Measurements from ENCODE around the gene MPEG1.

Gene MPEG1

GRCh38 chr11:59218319-59218718 lies 5.6 kb upstream of the MPEG1 start:
- no peak for FAIRE-seq

- no peak for FAIRE-seq
These were observed 4.2 kb upstream of the MPEG1 start for GRCh38 chr11:59216641-59217564.

DNA sequence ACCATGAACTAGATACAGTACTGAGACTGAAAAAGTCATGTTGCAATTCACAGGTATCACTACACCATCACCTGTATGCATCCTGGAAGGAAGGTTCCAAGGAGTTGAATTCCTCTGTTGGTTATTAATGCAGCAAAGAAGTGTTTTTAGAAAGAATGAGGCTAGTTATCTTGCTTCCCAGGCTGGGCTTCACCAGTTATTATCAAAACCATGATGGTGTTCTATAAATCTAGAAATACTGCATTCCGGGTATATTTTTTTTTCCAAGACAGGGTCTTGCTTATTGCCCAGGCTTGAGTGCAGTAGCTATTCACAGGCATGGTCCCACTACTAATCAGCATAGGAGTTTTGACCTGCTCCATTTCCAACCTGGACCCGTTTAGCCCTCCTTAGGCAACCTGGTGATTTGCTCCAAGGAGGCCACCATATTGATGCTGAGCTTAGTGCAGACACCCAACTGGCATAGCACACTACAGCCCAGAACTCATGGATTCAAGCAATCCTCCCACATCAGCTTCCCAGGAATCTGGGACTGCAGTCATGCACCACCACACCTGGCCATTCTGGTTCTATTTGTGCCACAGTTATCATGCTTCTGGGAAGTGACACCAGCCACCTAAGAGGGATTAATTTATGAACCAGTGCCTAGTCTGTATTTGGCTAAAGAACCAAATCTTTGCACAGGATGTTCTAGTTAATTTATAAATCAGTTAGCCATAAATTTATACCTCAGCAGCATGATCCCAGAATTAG lies 1.6 kb upstream of the MPEG1 start:
- FAIRE-seq, result no peak

DNA sequence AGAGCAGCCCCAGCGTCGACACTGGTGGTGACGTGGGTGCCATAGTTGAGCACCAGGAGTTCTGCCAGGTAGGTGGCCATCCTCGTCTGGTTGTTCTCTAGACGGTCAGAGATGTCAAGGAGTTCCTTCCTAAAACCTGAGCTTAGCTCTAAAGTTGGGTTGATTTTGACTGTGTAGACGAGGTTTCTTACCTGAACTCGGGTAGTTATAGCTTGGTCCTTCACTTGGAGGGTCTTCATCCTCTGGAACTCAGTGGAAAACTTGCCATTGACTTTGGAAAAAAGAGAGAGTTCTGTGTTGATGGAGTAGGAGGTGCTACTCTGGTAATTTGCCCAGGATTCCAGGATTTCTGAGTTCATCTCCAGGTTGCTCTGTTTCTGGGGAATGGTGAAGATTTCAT lies 505 bp downstream of the MPEG1 start:
- FAIRE-seq, result no peak

DNA sequence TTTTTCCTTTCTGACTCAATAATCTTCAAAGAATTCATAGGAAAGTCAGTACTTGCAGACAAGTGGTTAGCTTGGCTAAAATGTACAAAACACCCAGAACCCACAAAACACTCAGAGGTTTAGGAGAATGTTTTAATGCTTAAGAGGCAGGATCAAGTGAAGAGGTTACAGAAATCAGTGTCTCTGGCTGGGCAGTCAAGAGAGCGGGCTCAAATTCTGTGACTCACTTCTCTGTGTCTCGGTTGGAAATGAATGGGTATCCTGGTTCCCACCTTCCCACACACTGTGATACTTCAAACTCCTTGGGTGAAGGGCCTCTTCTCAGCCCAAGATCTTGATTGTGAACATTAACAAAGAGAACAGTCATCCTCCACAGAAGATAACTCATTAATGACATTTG lies 3.8 kb downstream of the MPEG1 start:
- FAIRE-seq, result no peak

DNA sequence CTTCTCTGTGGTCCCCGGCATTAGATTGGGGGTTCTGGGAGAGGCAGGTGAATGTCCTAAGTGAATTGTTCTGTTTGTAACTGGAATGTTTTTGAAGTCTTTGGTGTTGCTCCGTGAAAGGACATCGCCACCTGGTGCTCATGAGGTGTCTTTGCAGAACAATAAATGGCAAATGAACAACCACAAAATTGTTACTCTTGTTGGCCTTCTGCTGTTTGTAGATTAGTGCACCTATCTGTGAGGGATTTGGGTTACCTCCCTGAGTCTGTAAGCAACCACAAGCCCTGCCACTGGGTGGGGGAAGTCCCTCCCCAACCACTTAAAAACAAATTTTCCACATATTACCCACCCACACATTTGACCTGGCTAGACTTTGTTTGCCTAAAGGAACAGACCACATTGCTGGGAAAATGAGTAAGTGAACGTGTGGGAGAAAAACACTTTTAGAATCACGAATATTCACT lies 4.7 kb downstream of the MPEG1 start:
- FAIRE-seq, result peak; percentile 58

GRCh38 chr11:59206635-59207034 lies 6.1 kb downstream of the MPEG1 start:
- FAIRE-seq, result no peak

DNA sequence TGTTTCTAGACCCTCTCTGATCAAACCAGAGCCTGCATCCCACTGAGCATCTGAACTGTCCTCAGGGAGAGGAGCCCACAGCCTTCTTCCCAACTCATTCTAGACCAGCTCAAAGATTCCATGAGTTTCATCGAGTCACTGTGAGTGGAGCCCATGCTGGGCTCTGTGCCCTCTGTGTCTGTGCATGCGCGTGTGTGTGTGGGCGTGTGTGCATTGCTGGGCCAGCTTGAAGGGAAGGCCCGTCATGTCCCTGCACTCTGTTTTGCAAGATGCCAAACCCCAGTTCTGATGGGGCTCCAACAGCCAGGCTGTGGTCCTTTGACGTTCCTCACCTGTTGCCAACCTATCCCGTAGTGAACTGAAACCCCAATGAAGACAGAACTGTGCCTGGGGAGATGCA lies 7.1 kb downstream of the MPEG1 start:
- FAIRE-seq, result no peak

- no peak for FAIRE-seq
These were observed 8.0 kb downstream of the MPEG1 start for GRCh38 chr11:59204746-59205145.

DNA sequence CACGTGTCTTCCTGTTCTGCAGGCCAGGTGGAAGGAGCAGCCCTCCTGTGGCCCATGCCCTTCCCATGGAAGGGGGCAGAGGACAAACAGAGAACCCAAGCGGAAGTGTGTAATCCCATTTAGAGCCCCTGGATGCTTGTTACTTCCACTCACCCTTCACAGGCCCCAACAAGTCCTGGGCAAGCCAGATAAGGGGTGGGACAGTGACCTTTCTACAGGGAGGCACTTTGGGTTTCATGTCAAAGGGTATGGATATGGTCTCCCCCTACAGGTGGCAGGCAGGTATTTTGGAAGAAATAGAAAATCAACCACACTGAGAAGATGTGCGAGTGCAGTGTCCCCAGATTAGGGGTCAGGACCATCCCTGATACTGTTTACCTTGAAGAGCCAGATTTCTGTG lies 11.4 kb downstream of the MPEG1 start:
- FAIRE-seq, result no peak

DNA sequence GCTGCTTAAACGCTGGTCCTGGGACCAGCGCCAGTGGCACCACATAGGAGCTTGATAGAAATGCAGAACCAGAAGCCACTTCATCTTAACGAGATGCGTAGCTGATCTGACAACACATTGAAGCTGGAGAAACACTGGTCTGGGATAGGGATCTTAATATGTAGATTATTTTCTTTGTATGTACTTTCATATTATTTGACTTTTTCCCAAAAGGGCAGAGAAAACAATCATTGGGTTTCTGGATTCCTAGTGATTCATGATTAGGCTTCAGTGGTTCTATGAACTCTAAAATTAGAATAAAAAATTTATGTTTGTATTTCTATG lies 12.3 kb downstream of the MPEG1 start:
- FAIRE-seq, result no peak

DNA sequence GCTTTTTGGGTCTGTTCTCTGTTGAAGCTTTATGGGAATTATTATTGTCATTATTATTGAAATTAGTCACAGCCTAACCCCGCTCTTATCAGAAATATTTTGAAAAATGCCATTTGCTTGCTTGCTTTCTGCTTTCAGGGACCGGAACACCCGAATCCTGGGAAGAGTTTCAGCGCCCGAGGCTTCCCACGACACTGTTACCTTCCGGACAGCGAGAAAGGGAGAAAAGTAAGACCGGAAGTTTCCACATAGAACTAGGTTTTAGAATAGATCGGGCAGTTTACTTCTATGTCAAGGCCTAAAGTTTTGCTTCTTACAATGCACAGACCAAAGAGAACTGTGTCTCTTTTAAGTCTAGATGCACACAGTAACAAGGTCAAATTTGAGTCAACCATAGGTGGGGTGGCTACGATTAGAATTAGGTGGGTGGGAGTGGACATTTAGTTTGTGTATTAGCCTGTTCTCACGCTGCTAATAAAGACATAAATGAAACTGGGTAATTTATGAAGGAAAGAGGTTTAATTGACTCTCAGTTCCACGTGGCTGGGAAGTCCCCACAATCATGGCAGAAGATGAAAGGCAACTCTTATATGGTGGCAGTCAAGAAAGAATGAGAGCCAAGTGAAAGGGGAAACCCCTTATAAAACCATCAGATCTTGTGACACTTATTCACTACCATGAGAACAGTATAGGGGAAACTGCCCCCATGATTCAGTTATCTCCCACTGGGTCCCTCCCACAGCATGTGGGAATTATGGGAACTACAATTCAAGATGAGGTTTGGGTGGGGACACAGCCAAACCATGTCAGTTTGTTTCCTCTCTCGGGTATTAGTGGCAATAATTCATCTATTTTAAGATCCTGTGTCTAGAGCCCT lies 12.9 kb downstream of the MPEG1 start:
- FAIRE-seq, result no peak

- FAIRE-seq, result no peak
These were observed 14.0 kb downstream of the MPEG1 start for GRCh38 chr11:59198726-59199125.

DNA sequence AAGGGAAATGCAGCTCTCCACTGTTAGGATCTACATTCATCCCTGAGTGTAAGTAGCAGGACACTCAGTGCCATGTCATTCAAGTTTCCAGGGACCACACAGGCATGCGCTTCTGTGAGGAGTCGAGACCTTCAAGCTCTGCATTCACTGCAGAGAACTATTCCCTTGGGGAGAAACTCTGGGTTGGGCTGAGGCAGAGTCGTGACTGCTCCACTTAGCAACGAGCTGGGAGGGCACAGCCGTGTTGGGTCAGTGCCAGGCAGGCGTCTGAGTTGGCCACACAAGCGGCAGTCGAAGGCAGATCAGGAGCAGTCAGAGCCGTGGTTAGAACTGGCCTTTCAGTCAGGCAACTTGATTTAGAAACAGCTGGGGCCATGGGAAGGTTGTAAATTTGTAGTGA lies 14.7 kb downstream of the MPEG1 start:
- FAIRE-seq, result no peak

DNA sequence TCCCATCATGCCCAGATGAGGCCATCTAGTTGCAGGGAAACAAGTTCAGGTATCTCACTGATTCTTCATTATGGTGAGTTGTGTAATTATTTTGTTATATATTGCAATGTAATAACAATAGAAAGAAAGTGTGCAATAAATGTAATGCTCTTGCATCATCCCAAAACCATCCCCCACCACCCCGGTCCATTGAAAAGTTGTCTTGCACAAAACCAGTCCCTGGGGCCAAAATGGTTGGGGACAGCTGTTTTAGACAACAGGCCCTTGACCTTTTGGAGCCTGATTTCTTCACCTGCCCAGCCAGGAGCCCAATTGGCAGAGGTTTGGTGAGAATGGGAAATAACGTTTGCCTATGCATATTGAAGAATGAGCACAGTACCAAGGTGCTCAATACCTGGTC lies 15.9 kb downstream of the MPEG1 start:
- FAIRE-seq, result no peak

DNA sequence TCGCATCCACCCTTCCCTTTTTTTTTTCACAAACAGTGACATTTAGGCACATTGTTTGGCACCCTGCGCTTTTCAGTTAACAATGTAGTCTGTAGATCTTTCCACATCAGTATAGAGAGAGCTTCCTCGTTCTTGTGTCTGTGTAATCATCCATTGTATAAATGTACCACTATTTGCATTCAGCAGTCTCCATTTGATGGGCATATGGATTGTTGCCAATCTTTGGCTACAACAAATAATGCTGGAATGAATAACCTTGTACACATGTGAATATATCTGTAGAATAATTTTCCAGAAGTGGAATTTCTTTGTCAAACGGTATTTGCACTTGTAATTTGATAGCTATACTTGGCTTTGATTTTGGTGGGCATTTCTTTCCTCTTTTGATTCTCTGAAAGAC lies 17.1 kb downstream of the MPEG1 start:
- no peak for FAIRE-seq

GRCh38 chr11:59193587-59194130 lies 19.1 kb downstream of the MPEG1 start:
- FAIRE-seq, result no peak

DNA sequence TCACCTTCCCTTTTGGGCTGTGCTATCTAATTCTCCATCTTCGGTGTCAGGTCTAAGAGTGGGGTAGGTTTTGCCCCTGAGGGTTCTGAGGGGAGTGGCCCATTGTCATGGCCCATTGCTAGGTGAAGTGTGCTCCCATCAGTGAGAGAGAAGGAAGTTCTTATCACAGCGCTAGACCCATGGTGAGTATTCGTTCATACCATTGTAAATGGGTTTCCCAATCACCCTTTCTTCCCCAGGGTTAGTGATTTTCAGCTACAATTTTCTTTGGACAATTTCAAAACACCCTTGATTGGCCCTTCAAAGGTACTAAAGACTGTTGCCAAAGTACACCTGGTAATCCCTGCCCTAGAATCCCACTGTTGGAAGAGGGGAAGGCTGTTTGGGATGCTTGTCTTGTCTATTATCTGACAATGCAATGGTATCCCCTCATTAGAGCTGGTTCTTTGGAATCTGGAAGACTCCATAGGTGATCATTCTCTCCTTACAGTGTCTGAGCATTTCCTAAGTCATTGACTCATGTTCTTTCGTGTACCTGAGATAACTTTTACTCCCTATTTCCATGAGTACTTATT lies 20.2 kb downstream of the MPEG1 start:
- FAIRE-seq, result no peak

DNA sequence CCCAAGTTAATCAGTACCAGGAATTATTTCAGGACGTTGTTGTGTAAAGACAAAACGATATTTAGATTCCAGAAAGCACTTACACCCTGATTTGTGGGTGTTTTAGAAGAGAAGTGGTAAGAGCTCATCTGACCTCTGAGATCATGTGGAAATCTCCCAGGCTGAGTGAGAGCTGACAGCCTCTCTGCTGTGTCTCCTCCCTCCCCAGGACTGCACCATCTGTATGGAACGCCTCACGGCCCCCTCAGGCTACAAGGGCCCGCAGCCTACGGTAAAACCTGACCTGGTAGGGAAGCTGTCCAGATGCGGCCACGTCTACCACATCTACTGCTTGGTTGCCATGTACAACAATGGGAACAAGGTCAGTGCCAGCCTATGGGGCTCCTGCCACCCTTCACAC lies 20.8 kb downstream of the MPEG1 start:
- no peak for FAIRE-seq

DNA sequence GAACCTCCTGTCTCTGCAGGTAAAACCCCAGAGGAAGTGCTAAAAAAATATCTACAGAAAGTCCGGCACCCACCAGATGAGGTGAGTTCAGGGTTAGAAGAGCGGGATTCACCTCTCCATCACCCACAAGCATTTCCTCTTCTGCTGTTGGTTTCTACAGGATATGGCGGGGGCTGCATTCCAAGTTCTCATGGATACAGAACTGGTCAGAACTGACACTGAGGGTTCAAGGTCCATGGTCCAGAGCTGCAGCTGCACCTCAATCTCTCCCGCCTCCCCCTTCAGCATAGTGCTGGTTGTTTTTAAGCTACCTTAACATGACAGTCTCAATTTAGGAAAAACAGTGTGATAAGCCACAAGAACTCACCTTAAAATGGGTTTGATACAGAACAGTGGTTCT lies 21.6 kb downstream of the MPEG1 start:
- FAIRE-seq, result no peak

- no peak for FAIRE-seq
These were observed 22.7 kb downstream of the MPEG1 start for GRCh38 chr11:59189986-59190385.

GRCh38 chr11:59188954-59189353 lies 23.8 kb downstream of the MPEG1 start:
- FAIRE-seq, result no peak

- FAIRE-seq, result no peak
These were observed 25.1 kb downstream of the MPEG1 start for GRCh38 chr11:59187587-59187986.

All from islet of Langerhans (tissue), 1 donor.